ENCODE measurements around the gene WSCD2. TPM values are rescaled to one million over a fixed set of nuclear protein-coding genes. Genes with fewer than 3 reads are reported as not detected.

WSCD2 gene
- total and polyA plus RNA-seq, 5 donors from 2014 or later = 0.23 to 2.3 (median 1.6) TPM

DNA sequence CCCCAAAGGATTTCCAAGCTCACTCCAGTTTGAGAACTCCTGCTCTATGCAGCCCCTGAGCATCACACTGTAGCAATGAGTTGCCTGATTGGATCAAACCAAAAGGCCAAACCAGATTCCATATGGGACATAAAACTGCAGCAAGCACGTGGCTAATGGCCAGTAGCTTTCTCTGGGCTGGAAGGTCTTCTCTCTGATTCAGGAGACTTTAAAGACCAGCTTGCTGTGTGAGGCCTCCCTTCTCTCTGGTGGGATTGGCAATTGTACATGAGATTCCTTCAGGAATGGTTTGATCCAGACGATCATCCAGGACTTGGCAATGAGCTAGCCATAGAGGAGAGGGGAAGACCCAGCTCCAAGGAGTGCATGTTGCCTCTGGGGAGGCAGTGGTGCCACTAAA lies 50.2 kb downstream of the WSCD2 start:
- no peak overlapping the region for H3K4me3 Mint-ChIP-seq
- no peaks in the 10 kb centered on the region for H3K27me3 Mint-ChIP-seq
- Histone ChIP-seq H3K4me1 (ENCODE audit: control insufficient read depth, insufficient read depth, low read length, poor library complexity, severe bottlenecking) (no peaks in the 10 kb centered on the region), H3K27me3 (ENCODE audit: control insufficient read depth, insufficient read depth, low read length) (no peaks in the 10 kb centered on the region), H3K4me3 (ENCODE audit: low read depth, low read length) (no peak overlapping the region), H3K36me3 (ENCODE audit: control insufficient read depth, insufficient read depth, low read length) (no peaks in the 10 kb centered on the region), H3K9me3 (ENCODE audit: control insufficient read depth in 2 of 2, low read length in 2 of 2) (no peaks in the 10 kb centered on the region), H3K27ac (ENCODE audit: insufficient read depth, low read length, poor library complexity, severe bottlenecking) (no peak overlapping the region)
- no peaks in the 10 kb centered on the region for H3K4me1 Mint-ChIP-seq
- H3K9me3 Mint-ChIP-seq = peaks cover 0 to 4% (median 0%) of the 10 kb centered on the region in 7 donors
- DNase-seq = no peak
- H3K36me3 Mint-ChIP-seq = no peaks in the 10 kb centered on the region
- H3K27ac Mint-ChIP-seq = no peak overlapping the region
- no peak for ATAC-seq (ENCODE audit: low read depth in 2 of 2)

DNA sequence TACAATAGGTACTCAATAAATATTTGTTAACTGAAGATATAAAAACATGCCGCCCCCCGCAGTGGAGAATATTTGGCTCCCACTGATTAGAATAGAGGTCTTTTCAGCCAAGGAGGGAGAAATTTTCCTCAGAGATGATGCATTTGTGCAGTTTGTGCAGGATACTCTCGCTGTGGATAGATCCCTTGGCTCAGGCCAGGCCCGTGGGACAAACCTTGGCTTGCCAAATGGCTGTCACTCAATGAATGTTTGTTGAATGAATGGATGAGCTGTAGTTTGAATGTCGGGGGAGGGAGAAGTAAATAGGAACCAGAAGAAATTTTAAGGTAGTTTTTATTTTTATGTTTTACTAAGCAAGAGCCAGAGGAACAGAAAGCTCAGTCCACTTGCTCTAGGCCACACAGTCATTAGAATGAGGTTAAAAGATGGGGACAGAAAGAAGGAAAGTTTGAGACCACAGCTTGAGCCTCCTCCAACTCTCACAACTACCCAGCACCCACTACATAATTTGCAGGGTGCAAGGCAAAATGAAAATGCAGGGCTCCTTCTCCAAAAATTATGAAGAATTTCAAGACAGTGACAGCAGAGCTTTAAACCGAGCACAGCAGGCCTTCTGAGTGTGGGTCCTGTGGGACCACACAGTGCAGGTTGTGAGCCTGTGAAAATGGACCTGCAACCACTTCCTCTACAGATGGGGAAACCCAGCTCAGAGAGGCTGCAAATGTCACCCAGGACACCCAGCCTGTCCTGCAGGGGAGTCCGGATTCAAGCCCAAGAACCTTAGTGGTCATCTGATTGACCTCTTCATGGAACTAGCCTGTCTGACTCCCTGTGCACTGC lies 51.4 kb downstream of the WSCD2 start:
- H3K4me3 Mint-ChIP-seq = no peak overlapping the region
- peaks cover 0 to 4% (median 0%) of the 10 kb centered on the region in 7 donors for H3K9me3 Mint-ChIP-seq
- H3K36me3 Mint-ChIP-seq = no peaks in the 10 kb centered on the region

DNA sequence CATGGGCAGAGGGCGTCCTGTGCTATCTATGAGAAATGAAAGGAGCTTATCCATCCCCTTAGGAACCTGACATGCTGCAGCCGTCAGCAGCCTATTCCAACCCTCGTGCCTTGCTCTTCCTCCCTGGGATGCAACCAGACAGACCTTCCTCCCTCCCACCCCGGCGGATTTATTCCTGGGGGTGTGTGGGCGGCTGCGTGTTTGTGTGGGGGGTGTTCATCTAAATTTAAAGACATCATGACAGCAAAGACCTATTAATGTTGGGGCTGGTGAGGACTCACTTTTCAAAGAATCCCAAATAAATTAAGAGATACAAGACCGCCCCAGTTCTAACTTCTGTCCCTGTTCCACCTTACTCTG lies 52.0 kb downstream of the WSCD2 start:
- no peaks in the 10 kb centered on the region for H3K27me3 Mint-ChIP-seq
- no peaks in the 10 kb centered on the region for H3K27me3 ChIP-seq (ENCODE audit: control insufficient read depth, insufficient read depth, low read length)
- no peak overlapping the region for H3K4me3 Mint-ChIP-seq
- ATAC-seq (ENCODE audit: low read depth in 2 of 2) (no peak), DNase-seq (no peak)
- no peak overlapping the region for H3K27ac ChIP-seq (ENCODE audit: insufficient read depth, low read length, poor library complexity, severe bottlenecking)
- H3K4me1 ChIP-seq (ENCODE audit: control insufficient read depth, insufficient read depth, low read length, poor library complexity, severe bottlenecking) = no peaks in the 10 kb centered on the region
- no peaks in the 10 kb centered on the region for H3K9me3 ChIP-seq (ENCODE audit: control insufficient read depth in 2 of 2, low read length in 2 of 2)
- H3K4me3 ChIP-seq (ENCODE audit: low read depth, low read length) = no peak overlapping the region
- H3K9me3 Mint-ChIP-seq = peaks cover 0 to 4% (median 0%) of the 10 kb centered on the region in 7 donors
- H3K36me3 Mint-ChIP-seq = no peaks in the 10 kb centered on the region
- no peak overlapping the region for H3K27ac Mint-ChIP-seq
- H3K4me1 Mint-ChIP-seq = no peaks in the 10 kb centered on the region
- H3K36me3 ChIP-seq (ENCODE audit: control insufficient read depth, insufficient read depth, low read length) = no peaks in the 10 kb centered on the region

More for the DNA sequence above, 51.4 kb downstream of the WSCD2 start:
- DNase-seq (no peak), ATAC-seq (ENCODE audit: low read depth in 2 of 2) (no peak)
- Histone ChIP-seq H3K4me1 (ENCODE audit: control insufficient read depth, insufficient read depth, low read length, poor library complexity, severe bottlenecking) (no peaks in the 10 kb centered on the region), H3K9me3 (ENCODE audit: control insufficient read depth in 2 of 2, low read length in 2 of 2) (no peaks in the 10 kb centered on the region), H3K36me3 (ENCODE audit: control insufficient read depth, insufficient read depth, low read length) (no peaks in the 10 kb centered on the region), H3K27ac (ENCODE audit: insufficient read depth, low read length, poor library complexity, severe bottlenecking) (no peak overlapping the region), H3K4me3 (ENCODE audit: low read depth, low read length) (no peak overlapping the region), H3K27me3 (ENCODE audit: control insufficient read depth, insufficient read depth, low read length) (no peaks in the 10 kb centered on the region)
- Mint-ChIP-seq H3K4me1 (no peaks in the 10 kb centered on the region), H3K27ac (no peak overlapping the region), H3K27me3 (no peaks in the 10 kb centered on the region)

DNA sequence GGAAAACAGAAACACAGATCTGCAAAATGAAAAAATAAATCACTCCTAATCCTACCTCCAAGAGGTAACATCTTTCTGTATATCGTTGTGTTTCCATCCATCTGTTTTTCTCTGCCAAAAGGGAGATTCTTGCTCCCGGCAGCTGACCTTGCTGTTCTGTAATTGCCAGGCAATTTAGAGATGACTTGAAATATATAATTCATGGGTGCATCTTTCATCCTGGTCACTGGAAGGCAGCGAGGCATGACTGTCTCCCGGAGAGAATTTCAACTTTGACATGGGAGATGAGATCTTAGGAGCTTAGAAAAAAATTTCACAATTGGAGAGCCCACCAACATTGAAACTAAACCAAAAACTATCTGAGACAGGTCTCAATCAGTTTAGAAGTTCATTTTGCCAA lies 53.0 kb downstream of the WSCD2 start:
- Mint-ChIP-seq H3K27me3 (no peaks in the 10 kb centered on the region), H3K9me3 (peaks cover 0 to 2% (median 0%) of the 10 kb centered on the region in 7 donors), H3K4me3 (no peak overlapping the region), H3K4me1 (no peaks in the 10 kb centered on the region), H3K36me3 (no peaks in the 10 kb centered on the region), H3K27ac (no peak overlapping the region)
- no peak for DNase-seq
- Histone ChIP-seq H3K27ac (ENCODE audit: insufficient read depth, low read length, poor library complexity, severe bottlenecking) (no peak overlapping the region), H3K27me3 (ENCODE audit: control insufficient read depth, insufficient read depth, low read length) (no peaks in the 10 kb centered on the region), H3K36me3 (ENCODE audit: control insufficient read depth, insufficient read depth, low read length) (no peaks in the 10 kb centered on the region), H3K4me1 (ENCODE audit: control insufficient read depth, insufficient read depth, low read length, poor library complexity, severe bottlenecking) (no peaks in the 10 kb centered on the region), H3K9me3 (ENCODE audit: control insufficient read depth in 2 of 2, low read length in 2 of 2) (no peaks in the 10 kb centered on the region), H3K4me3 (ENCODE audit: low read depth, low read length) (no peak overlapping the region)
- no peak for ATAC-seq (ENCODE audit: low read depth in 2 of 2)

DNA sequence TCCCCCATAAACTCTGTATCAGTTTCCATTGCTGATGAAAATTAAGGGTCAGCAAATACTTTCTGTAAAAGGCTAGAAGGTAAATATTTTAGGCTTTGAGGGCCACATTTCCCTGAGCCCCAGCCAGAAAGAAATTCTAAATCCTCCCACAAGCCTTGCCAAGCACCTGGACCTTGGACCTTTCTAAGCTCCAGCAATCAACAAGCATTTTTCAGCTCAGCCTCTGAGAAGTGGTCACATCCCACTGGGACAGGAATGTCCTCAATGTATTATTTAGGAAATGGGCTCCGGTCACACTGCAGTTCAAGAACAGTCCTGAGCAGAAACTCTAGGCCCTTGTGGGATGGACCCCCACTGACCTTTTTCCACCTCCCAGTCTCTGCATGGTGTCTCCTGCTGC lies 55.9 kb downstream of the WSCD2 start:
- Mint-ChIP-seq H3K4me3 (no peak overlapping the region), H3K9me3 (peaks cover 0 to 2% (median 0%) of the 10 kb centered on the region in 7 donors), H3K27ac (no peak overlapping the region), H3K27me3 (no peaks in the 10 kb centered on the region), H3K36me3 (no peaks in the 10 kb centered on the region), H3K4me1 (no peaks in the 10 kb centered on the region)
- Histone ChIP-seq H3K4me1 (ENCODE audit: control insufficient read depth, insufficient read depth, low read length, poor library complexity, severe bottlenecking) (no peaks in the 10 kb centered on the region), H3K4me3 (ENCODE audit: low read depth, low read length) (no peak overlapping the region), H3K36me3 (ENCODE audit: control insufficient read depth, insufficient read depth, low read length) (no peaks in the 10 kb centered on the region), H3K9me3 (ENCODE audit: control insufficient read depth in 2 of 2, low read length in 2 of 2) (no peaks in the 10 kb centered on the region), H3K27ac (ENCODE audit: insufficient read depth, low read length, poor library complexity, severe bottlenecking) (no peak overlapping the region), H3K27me3 (ENCODE audit: control insufficient read depth, insufficient read depth, low read length) (no peaks in the 10 kb centered on the region)
- no peak for DNase-seq
- ATAC-seq (ENCODE audit: low read depth in 2 of 2) = no peak

DNA sequence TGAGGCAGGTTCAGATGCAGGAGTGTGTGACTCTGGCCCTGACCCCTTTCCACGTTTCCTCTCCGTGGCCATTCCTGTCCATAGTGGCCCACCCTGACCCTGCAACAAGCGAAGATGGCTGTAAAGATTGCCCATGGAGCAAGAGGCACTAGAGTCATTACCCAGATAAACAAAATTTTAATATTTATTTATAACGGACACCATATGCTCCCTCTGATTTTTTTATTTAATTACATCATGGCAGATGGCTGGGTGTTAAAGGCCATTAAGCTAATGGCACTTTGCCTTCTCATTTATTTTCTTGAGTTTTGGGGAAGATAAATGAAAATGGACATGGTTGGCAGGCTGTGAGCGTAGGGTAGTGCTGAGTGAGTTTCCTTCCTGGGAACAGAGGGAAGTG lies 58.7 kb downstream of the WSCD2 start:
- DNase-seq (no peak), ATAC-seq (ENCODE audit: low read depth in 2 of 2) (no peak)
- Mint-ChIP-seq H3K27ac (no peak overlapping the region), H3K9me3 (peaks cover 0 to 2% (median 0%) of the 10 kb centered on the region in 7 donors), H3K27me3 (no peaks in the 10 kb centered on the region), H3K36me3 (no peaks in the 10 kb centered on the region), H3K4me3 (no peak overlapping the region), H3K4me1 (no peaks in the 10 kb centered on the region)
- Histone ChIP-seq H3K36me3 (ENCODE audit: control insufficient read depth, insufficient read depth, low read length) (no peaks in the 10 kb centered on the region), H3K4me1 (ENCODE audit: control insufficient read depth, insufficient read depth, low read length, poor library complexity, severe bottlenecking) (no peaks in the 10 kb centered on the region), H3K9me3 (ENCODE audit: control insufficient read depth in 2 of 2, low read length in 2 of 2) (no peaks in the 10 kb centered on the region), H3K27me3 (ENCODE audit: control insufficient read depth, insufficient read depth, low read length) (no peaks in the 10 kb centered on the region), H3K27ac (ENCODE audit: insufficient read depth, low read length, poor library complexity, severe bottlenecking) (no peak overlapping the region), H3K4me3 (ENCODE audit: low read depth, low read length) (no peak overlapping the region)

DNA sequence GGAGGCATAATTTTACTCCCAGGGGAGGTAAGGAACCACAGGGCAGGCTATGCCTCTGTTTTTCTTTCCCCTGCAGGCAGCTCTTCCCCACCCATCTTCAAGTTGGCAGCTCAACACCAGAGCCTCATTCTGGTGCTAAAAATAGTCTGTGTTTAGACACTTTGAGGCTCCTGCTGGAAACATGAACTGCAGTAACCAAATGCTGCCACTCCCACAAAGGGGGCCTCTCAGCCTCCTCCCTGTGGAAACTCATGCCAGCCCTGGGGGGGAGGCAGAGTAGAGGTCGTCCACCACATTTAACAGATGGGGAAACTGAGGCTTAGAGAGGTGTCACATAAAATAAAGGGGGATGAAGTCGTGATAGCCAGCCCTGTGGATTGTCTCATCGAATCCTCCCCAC lies 61.4 kb downstream of the WSCD2 start:
- Mint-ChIP-seq H3K9me3 (peaks cover 0 to 3% (median 0%) of the 10 kb centered on the region in 7 donors), H3K36me3 (no peaks in the 10 kb centered on the region), H3K27ac (no peak overlapping the region), H3K4me3 (no peak overlapping the region), H3K4me1 (no peaks in the 10 kb centered on the region), H3K27me3 (peaks cover 6% of the 10 kb centered on the region)
- DNase-seq (no peak), ATAC-seq (ENCODE audit: low read depth in 2 of 2) (no peak)
- H3K9me3 ChIP-seq (ENCODE audit: control insufficient read depth in 2 of 2, low read length in 2 of 2) = no peaks in the 10 kb centered on the region
- H3K36me3 ChIP-seq (ENCODE audit: control insufficient read depth, insufficient read depth, low read length) = no peaks in the 10 kb centered on the region
- no peak overlapping the region for H3K27ac ChIP-seq (ENCODE audit: insufficient read depth, low read length, poor library complexity, severe bottlenecking)
- no peak overlapping the region for H3K4me3 ChIP-seq (ENCODE audit: low read depth, low read length)
- no peaks in the 10 kb centered on the region for H3K4me1 ChIP-seq (ENCODE audit: control insufficient read depth, insufficient read depth, low read length, poor library complexity, severe bottlenecking)
- H3K27me3 ChIP-seq (ENCODE audit: control insufficient read depth, insufficient read depth, low read length) = no peaks in the 10 kb centered on the region

DNA sequence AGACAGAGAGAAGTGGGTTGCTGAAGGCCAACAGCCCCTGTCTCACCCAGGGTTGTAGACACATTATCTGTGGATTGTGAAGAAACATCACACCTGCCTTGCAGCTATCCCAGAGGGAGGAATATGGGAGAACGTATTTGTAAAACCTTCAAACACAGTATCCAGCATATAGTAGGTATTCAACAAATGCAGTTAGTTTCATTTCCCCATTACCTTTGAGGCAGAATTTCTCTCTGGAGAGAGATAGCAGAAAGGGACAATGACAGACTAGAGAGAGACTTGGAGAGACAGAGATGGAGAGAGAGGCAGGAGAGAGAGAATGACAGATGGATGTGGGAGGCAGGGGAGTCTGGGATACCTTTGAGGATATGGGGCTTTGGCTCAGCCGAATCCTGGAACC lies 62.0 kb downstream of the WSCD2 start:
- Mint-ChIP-seq H3K36me3 (no peaks in the 10 kb centered on the region), H3K9me3 (peaks cover 0 to 3% (median 0%) of the 10 kb centered on the region in 7 donors), H3K27ac (no peak overlapping the region), H3K4me1 (no peaks in the 10 kb centered on the region), H3K4me3 (no peak overlapping the region), H3K27me3 (peaks cover 6% of the 10 kb centered on the region)
- H3K9me3 ChIP-seq (ENCODE audit: control insufficient read depth in 2 of 2, low read length in 2 of 2) = no peaks in the 10 kb centered on the region
- ATAC-seq (ENCODE audit: low read depth in 2 of 2) = no peak
- no peaks in the 10 kb centered on the region for H3K27me3 ChIP-seq (ENCODE audit: control insufficient read depth, insufficient read depth, low read length)
- no peaks in the 10 kb centered on the region for H3K4me1 ChIP-seq (ENCODE audit: control insufficient read depth, insufficient read depth, low read length, poor library complexity, severe bottlenecking)
- no peak overlapping the region for H3K27ac ChIP-seq (ENCODE audit: insufficient read depth, low read length, poor library complexity, severe bottlenecking)
- no peaks in the 10 kb centered on the region for H3K36me3 ChIP-seq (ENCODE audit: control insufficient read depth, insufficient read depth, low read length)
- DNase-seq = no peak
- H3K4me3 ChIP-seq (ENCODE audit: low read depth, low read length) = no peak overlapping the region
